ENCODE data around the gene KRTAP13-2. TPM values are rescaled to one million over a fixed set of nuclear protein-coding genes. Genes with fewer than 3 reads are reported as not detected.

The KRTAP13-2 gene
- not detected for total RNA-seq
- polyA plus RNA-seq = not detected

- Histone ChIP-seq H3K4me1 (ENCODE audit: control insufficient read depth in 4 of 4, insufficient read depth in 4 of 4, low read length in 3 of 4) (no peaks in the 10 kb centered on the region), H3K27ac (ENCODE audit: low read depth in 1 of 2, low read length in 2 of 2) (no peak within 1 kb of the TSS), H3K27me3 (ENCODE audit: control insufficient read depth in 4 of 4, insufficient read depth in 4 of 4, low read length in 3 of 4) (no peaks in the 10 kb centered on the region), H3K9me3 (ENCODE audit: control insufficient read depth in 4 of 4, low read length in 3 of 4) (no peaks in the 10 kb centered on the region), H3K4me3 (ENCODE audit: low read depth in 1 of 3, low read length in 3 of 3) (no peak within 1 kb of the TSS), H3K36me3 (ENCODE audit: control insufficient read depth in 4 of 4, insufficient read depth in 3 of 4, low read depth in 1 of 4, low read length in 3 of 4) (no peaks in the 10 kb centered on the region), H3K9ac (ENCODE audit: low read depth in 1 of 2, low read length in 2 of 2) (no peak within 1 kb of the TSS)
- TF ChIP-seq YY1 (IDR thresholded peaks at IDR 0.05) = no peak
- TF ChIP-seq MAX (IDR thresholded peaks at IDR 0.05) = no peak
- WGBS = 80% methylated on average over 5 of the region's 5 CpGs
- DNase-seq (ENCODE audit: low spot score) = no peak
Measured at GRCh38 chr21:30372139-30372770, at the start of gene KRTAP13-2. Gene KRTAP13-2 (minus strand): TSS chr21:30372271. CDS start chr21:30372213, 58 bp downstream.

- no peak for DNase-seq (ENCODE audit: low spot score)
- Histone ChIP-seq H3K9me3 (ENCODE audit: control insufficient read depth in 4 of 4, low read length in 3 of 4) (no peaks in the 10 kb centered on the region), H3K4me3 (ENCODE audit: low read depth in 1 of 3, low read length in 3 of 3) (no peak overlapping the region), H3K36me3 (ENCODE audit: control insufficient read depth in 4 of 4, insufficient read depth in 3 of 4, low read depth in 1 of 4, low read length in 3 of 4) (no peaks in the 10 kb centered on the region), H3K27ac (ENCODE audit: low read depth in 1 of 2, low read length in 2 of 2) (no peak overlapping the region), H3K4me1 (ENCODE audit: control insufficient read depth in 4 of 4, insufficient read depth in 4 of 4, low read length in 3 of 4) (no peaks in the 10 kb centered on the region), H3K27me3 (ENCODE audit: control insufficient read depth in 4 of 4, insufficient read depth in 4 of 4, low read length in 3 of 4) (no peaks in the 10 kb centered on the region), H3K9ac (ENCODE audit: low read depth in 1 of 2, low read length in 2 of 2) (no peak overlapping the region)
- TF ChIP-seq NR2F2 (IDR thresholded peaks at IDR 0.05) (no peak), REST (IDR thresholded peaks at IDR 0.05) (no peak), ZBTB33 (IDR thresholded peaks at IDR 0.05) (no peak), FOXA1 (IDR thresholded peaks at IDR 0.05) (no peak), HNF4A (conservative IDR thresholded peaks at IDR 0.05) (no peak), GABPA (IDR thresholded peaks at IDR 0.05 in 1 of 2, conservative IDR thresholded peaks at IDR 0.05 in 1 of 2) (no peak), YY1 (IDR thresholded peaks at IDR 0.05) (no peak), CTCF (IDR thresholded peaks at IDR 0.05; ENCODE audit: low read depth, low read length, missing input control) (no peak), RAD21 (IDR thresholded peaks at IDR 0.05) (no peak), MAX (IDR thresholded peaks at IDR 0.05) (no peak), RXRA (IDR thresholded peaks at IDR 0.05) (no peak)
- 65% methylated on average over 5 of the region's 5 CpGs for WGBS
Measured at GRCh38 chr21:30415993-30416392, 43.9 kb upstream of the KRTAP13-2 start.
